Measurements from ENCODE around the gene PCDHGB5. TPM values are rescaled to one million over a fixed set of nuclear protein-coding genes. Genes with fewer than 3 reads are reported as not detected.
"Not testable (repeated sequence)": the region's sequence is repeated elsewhere in the genome, so short reads cannot be mapped to it uniquely, and the experiment has no call there.

The PCDHGB5 gene
- total RNA-seq, 4 donors from 2014 or later = 13.3 to 27.4 (median 15.3) TPM

- no peaks in the 10 kb centered on the region for H3K4me1 ChIP-seq
- TF ChIP-seq CTCF (IDR thresholded peaks at IDR 0.05) = no peak
- TF ChIP-seq POLR2A (IDR thresholded peaks at IDR 0.05) = no peak
- TF ChIP-seq POLR2AphosphoS5 (IDR thresholded peaks at IDR 0.05) = no peak
- no peak for TF ChIP-seq EP300 (IDR thresholded peaks at IDR 0.05)
- no peak for DNase-seq (ENCODE audit: low spot score in 2 of 2)
- no peaks in the 10 kb centered on the region for H3K36me3 ChIP-seq
- no peak within 1 kb of the TSS for H3K4me3 ChIP-seq
- H3K9me3 ChIP-seq = peaks cover 73% of the 10 kb centered on the region
- peaks cover 9% of the 10 kb centered on the region for H3K27me3 ChIP-seq
- 40% methylated on average over 28 of the region's 38 CpGs for WGBS
- H3K27ac ChIP-seq = no peak within 1 kb of the TSS
Observed at GRCh38 chr5:141392429-141393198, 5.1 kb upstream of the PCDHGB5 start, which contains the start of gene PCDHGA8. Gene PCDHGA8, plus strand, starts transcription at chr5:141392633. Its CDS starts 181 bp downstream, at chr5:141392814.

GRCh38 chr5:141393267-141393666 lies 4.5 kb upstream of the PCDHGB5 start:
- Histone ChIP-seq H3K27me3 (peaks cover 9% of the 10 kb centered on the region), H3K27ac (no peak overlapping the region), H3K4me1 (no peaks in the 10 kb centered on the region), H3K36me3 (no peaks in the 10 kb centered on the region), H3K9me3 (peaks cover 73% of the 10 kb centered on the region), H3K4me3 (no peak overlapping the region)
- DNase-seq (ENCODE audit: low spot score in 2 of 2) = no peak
- TF ChIP-seq CTCF (IDR thresholded peaks at IDR 0.05) (no peak), POLR2A (IDR thresholded peaks at IDR 0.05) (no peak), EP300 (IDR thresholded peaks at IDR 0.05) (no peak), POLR2AphosphoS5 (IDR thresholded peaks at IDR 0.05) (no peak)
- WGBS = 28% methylated on average over 19 of the region's 21 CpGs

- Histone ChIP-seq H3K9me3 (peaks cover 71% of the 10 kb centered on the region), H3K27me3 (peaks cover 13% of the 10 kb centered on the region)
- not testable (repeated sequence) for H3K36me3 ChIP-seq; H3K4me1 ChIP-seq; H3K4me3 ChIP-seq; DNase-seq (ENCODE audit: low spot score in 2 of 2); H3K27ac ChIP-seq
- WGBS = 32% methylated on average over 29 of the region's 53 CpGs
Observed at GRCh38 chr5:141394401-141395187, 3.2 kb upstream of the PCDHGB5 start.

- Histone ChIP-seq H3K36me3 (no peaks in the 10 kb centered on the region), H3K4me1 (no peaks in the 10 kb centered on the region), H3K9me3 (peaks cover 65% of the 10 kb centered on the region), H3K27ac (no peak overlapping the region), H3K4me3 (no peak overlapping the region), H3K27me3 (peaks cover 5% of the 10 kb centered on the region)
- 25% methylated on average over 15 of the region's 15 CpGs for WGBS
- DNase-seq (ENCODE audit: low spot score in 2 of 2) = no peak
- no peak for TF ChIP-seq EP300 (IDR thresholded peaks at IDR 0.05)
- TF ChIP-seq POLR2A (IDR thresholded peaks at IDR 0.05) = no peak
- TF ChIP-seq POLR2AphosphoS5 (IDR thresholded peaks at IDR 0.05) = no peak
- TF ChIP-seq CTCF (IDR thresholded peaks at IDR 0.05) = no peak
Observed at GRCh38 chr5:141398608-141399007, 861 bp downstream of the PCDHGB5 start.

GRCh38 chr5:141399555-141400258 lies 2.0 kb downstream of the PCDHGB5 start:
- Histone ChIP-seq H3K27me3 (peaks cover 5% of the 10 kb centered on the region), H3K36me3 (no peaks in the 10 kb centered on the region), H3K4me1 (no peaks in the 10 kb centered on the region), H3K4me3 (no peak overlapping the region), H3K27ac (no peak overlapping the region), H3K9me3 (peaks cover 62% of the 10 kb centered on the region)
- 32% methylated on average over 16 of the region's 61 CpGs for WGBS
- DNase-seq (ENCODE audit: low spot score in 2 of 2) = no peak
- TF ChIP-seq POLR2AphosphoS5 (IDR thresholded peaks at IDR 0.05) (no peak), CTCF (IDR thresholded peaks at IDR 0.05) (no peak), EP300 (IDR thresholded peaks at IDR 0.05) (no peak), POLR2A (IDR thresholded peaks at IDR 0.05) (no peak)

Data from suprapubic skin (tissue), 4 donors.